ENCODE data around the gene CDKL1.
"Not testable (repeated sequence)": the region's sequence is repeated elsewhere in the genome, so short reads cannot be mapped to it uniquely, and the experiment has no call there.

CDKL1 gene

DNA sequence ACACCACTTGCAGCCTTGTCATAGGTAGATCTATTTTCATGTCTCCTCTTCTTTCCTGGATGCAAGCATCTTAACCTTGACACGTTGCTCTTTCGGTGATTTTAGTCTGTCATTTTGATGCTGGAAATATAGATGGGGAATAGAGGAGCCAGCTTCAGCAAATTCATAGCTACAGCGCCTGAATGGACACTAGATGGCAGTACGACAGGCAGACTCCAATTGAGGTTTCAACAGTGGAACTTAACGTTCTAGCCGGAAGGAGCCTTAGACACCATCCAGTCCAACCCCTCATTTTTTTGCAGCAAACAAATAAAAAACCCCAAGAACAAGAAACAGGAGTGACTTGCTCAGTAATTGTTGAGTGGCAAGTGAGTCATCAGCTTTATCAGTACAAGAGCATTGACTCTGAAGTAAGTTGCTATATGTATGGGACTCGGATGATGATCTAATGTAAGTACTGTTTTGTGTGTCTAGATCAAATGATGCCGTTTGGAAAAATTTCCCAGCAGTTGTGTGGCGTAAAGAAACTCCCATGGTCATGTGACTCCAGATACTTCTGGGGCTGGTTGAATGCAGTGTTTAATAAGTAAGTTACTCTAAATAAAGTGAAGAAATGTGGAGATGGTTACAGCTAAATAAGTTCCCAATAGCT, 75.5 kb downstream of the CDKL1 start:
- DNase-seq, result peak; percentile 58 to 66

DNA sequence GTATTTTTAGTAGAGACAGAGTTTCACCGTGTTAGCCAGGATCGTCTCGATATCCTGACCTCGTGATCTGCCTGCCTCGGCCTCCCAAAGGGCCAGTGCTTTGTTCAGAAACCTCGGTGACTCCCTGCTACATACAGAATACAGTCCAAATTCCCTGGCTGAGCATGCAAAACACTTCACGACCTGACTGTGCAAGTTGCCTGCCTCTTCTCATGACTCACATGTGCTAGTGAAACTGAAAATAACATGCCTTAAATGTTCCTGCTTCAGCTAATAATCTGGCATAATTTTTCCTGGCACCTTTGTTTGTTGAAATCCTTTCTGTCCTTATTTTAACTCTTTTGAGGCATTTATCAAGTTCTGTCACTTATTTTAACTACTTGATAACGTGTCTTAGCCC, 76.4 kb downstream of the CDKL1 start:
- no peak for DNase-seq

DNA sequence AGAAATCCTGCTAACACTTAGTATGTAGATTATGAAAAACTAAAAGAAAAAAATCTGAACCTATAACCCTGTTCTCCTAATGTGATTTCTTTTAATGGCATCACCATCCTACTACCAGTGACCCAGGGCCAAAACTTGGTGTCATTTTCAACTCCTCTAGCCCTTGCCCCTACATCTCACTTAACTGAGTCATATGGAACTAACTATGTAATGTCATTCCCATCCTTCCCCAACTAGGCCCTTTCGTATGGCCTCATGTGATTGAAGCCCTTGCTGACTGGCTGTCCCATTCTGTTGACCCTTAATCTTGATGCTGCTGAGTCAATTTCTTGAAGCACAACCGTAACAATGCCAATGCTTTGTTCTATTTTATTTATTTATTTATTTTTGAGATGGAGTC, 77.0 kb downstream of the CDKL1 start:
- no peak for DNase-seq

DNA sequence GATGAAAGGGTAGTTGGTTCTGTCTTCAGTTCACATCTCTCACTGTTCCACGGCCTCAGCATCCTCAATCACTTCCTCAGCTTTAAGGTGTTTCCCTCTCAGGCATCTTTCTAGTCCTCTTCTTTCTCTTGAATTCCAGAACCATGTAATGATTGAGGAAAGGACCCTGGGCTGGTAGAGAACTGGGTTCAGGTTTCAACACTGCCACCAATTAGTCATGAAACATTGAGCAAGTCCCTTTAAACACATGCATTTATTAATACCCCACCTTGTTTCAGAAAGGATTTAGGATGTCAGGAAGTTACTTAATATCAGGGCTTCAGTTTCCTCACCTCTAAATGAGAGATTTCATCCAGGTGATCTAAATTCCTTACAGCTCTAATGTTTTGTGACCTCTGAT, 77.4 kb downstream of the CDKL1 start:
- no peak for DNase-seq

DNA sequence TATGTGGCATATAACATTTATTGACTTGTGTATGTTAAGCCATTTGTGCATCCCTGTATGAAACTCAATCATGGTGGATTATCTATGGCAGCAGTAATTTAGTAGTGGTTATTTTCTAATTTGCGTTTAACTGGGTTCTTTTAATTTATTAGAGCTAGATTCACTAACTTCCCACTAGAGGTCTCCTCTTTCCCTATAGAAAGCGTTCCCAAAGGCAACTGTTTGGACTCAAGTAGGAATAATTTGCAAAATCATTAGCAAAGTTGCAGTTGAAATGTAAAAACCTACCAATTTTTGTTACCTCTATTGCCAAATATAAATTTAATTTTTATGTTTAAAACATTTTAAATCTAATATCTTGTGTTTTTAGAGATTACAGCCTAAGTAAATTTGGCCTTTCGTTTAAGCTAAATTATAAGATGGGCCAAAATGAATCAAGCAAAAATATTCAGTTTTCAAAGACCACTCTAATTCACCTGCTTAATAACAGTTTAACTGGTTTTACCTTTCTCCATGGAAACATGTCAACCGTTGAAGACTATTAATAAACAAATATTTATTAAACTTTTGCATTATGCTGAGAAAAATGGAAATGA, 78.6 kb downstream of the CDKL1 start:
- no peak for DNase-seq

DNA sequence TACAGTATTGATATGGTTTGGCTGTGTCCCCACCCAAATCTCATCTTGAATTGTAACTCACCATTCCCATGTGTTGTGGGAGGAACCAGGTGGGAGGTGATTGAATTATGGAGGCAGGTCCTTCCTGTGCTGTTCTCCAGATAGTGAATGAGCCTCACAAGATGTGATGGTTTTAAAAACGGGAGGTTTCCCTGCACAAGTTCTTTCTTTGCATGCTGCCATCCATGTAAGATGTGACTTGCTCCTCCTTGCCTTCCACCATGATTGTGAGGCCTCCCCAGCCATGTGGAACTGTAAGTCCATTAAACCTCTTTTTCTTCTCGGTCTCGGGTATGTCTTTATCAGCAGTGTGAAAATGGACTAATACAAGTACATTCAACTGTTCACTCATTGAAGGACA, 82.6 kb downstream of the CDKL1 start:
- DNase-seq, result not testable (repeated sequence)

DNA sequence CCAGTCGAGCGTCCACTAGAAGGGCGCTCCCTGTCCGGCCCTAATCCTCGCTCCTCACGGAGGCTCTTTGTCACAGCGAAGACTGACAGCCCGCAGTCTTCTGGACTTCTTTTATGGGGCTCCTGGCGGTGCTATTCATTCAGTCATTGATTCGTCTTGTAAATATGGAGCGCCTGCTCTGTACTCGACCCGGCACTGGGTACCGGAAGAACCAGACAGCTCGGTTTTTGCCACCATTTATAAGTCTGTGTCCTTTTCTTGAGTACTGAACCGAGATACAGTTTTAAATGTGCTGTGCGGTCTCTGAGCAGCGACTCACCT, 84.0 kb downstream of the CDKL1 start:
- DNase-seq, result no peak

DNA sequence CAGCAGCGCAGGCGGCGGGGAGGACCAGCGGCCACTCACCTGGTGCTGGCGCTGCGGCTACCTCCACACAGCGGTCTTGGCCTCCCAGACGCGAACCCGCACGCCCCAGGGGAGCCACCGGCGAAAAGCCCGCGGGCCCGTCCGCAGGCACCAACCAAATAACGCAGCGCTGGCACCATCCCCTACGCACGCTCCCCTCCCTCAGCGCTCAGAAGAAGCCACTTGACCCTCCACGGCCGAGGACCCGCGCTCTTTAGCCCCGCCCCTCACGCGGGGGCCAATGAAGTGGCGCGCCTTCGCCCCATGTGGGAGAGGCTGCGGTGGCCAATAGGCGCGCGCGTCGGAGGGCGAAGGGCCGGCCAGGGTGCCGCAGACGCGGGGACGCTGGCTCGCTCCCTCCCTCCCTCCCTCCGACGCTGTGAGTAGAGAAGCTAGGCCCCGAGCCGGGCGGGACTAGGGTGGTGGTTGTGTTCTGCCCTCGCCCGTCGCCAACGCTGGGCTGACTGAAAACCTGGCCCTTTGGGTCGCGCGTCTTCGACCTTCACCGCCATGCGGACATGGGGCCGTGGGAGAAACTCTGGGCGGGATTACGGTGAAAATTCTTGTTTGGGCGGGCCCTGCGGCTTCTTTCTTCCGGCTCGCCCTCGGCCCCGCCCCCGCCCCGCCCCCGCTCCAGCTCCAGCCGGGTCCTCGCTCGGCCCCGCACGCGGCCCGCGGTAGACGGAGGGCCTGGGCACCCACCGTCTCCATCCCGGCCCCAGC, 84.5 kb downstream of the CDKL1 start, which contains the start of the genes DMAC2L and L2HGDH:
DMAC2L (plus strand) TSS at position 353 of the 762 bp plus-strand sequence. CDS start 9,164 bp downstream, outside the sequence.
L2HGDH (minus strand) TSS at position 258 of the 762 bp plus-strand sequence; CDS start at position 179, 79 bp downstream.
- peak; percentile 94 to 95 for DNase-seq

DNA sequence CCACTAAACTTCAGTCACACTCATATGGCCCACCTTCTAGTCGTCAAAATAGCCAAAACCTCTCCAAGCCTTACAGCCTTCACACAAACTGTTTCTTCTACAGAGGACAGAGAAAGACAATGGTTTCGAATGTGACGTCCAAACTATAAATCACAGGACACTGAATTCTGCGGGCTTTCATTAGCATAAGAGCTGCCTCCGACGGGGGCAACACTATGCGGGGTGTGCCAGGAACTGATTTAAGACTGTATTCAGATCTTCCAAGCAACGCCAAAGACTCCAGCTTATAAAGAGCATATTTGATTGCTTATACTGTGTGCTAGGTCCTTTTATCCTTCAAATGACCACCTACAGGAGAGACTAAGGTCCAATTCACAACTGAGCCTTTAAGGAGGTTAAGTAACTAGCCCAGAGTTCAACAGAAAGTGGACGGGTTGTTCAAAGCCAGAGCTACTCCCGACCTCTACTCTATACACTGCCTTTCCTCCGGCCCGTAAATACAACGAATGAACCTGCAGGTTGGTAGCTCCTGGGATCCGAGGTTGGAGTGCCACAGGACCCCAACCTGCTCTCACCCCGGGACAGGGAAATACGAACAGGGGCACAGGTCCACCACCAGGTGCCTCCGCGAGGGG, 85.2 kb downstream of the CDKL1 start:
- no peak for DNase-seq

DNA sequence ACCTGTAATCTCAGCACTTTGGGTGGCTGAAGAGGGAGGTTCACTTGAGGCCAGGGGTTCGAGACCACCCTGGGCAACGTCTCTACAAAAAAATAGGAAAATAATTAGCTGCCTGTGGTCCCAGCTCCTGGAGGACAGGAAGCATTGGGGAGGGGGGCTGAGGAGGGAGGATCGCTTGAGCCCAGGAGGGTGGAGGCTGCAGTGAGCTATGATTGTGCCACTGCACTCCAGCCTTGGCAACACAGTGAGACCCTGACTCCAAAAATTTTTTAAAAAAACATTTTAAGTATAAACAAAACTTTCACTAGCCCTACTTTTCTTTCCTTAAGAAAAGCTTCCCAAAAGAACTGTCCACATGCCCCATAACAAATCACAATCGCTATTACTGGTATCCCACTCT, 86.2 kb downstream of the CDKL1 start:
- DNase-seq, result no peak

DNA sequence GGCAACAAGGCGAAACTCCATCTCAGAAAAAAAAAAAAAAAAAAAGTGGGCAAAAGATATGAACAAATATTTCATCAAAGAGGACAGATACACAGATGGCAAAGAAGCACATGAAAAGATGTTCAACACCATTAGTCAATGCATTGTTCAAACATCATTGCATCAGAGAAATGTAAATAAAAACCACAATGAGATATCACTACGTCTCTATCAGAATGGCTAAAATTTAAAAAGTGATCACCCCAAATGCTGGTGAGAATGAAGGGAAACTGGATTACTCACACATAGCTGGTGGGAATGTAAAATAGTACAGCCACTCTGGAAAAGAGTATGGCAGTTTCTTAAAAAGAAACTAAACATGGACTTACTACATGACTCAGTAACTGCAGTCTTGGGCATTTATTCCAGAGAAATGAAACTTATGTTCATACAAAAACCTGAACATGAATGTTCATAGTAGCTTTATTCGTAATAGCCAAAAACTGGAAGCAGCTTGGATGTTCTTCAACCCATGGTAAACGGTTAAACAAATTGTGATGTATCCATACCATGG, 88.2 kb downstream of the CDKL1 start:
- no peak for DNase-seq

DNA sequence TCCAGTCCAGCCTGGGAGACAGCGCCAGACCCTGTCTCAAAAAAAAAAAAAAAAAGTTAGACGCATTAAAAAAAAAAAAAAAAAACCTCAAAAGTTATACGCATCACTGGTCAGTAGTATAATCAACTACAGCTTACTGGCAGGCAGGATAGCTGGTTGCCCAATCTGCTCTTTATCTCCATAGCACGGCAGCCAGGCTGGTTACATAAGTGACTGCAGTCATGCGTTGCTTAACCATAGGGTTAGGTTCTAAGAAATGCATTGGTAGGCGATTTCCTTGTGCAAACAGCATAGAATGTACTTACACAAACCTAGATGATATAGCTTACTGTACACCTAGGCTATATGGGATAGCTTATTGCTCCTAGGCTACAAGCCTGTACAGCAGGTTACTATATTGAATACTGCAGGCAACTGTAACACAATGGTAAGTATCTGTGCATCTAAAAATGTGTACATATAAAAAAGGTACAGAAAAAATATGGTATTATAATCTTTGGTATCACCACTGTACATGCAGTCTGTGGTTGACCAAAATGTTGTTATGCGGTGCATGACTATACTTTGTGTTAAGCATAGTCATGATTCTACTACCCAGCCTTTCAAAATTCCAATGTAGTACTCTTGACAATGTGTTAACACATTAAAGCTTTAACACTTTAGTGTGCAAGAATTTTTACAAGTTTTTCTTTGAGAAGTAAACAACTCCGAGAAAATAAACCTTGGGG, 92.8 kb downstream of the CDKL1 start:
- DNase-seq, result no peak

DNA sequence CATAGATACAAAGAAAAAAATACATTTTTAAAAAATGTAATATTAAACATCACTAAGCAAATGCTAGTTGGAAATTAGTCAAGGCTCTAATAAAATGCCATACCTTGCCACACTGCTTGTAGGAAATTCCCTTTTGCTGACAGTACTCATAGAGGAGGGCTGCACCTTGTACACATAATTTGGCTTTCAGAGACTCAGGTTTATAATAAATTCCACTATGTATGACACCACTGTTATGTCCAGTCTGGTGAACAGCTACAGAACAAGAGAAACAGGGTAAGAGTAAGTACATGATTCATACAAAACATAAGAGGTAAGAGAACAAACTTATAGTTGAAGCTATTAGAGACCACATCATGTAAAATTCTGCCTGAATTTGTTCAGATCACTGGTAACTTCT, 94.8 kb downstream of the CDKL1 start:
- no peak for DNase-seq

DNA sequence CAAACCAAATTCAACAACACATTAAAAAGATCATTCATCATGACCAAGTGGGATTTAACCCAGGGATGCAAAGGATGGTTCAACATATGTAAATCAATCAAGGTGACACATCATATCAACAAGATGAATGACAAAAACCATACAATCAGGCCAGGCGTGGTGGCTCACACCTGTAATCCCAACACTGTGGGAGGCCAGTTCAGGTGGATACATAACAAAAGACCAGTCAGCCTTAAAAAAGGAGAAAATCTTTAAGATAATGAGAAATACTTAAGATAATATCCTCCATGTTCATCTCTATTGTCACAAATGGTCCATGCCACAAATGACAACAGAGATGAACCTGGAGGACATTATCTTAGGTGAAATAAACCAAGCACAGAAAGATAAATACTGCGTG, 97.1 kb downstream of the CDKL1 start:
- no peak for DNase-seq

DNA sequence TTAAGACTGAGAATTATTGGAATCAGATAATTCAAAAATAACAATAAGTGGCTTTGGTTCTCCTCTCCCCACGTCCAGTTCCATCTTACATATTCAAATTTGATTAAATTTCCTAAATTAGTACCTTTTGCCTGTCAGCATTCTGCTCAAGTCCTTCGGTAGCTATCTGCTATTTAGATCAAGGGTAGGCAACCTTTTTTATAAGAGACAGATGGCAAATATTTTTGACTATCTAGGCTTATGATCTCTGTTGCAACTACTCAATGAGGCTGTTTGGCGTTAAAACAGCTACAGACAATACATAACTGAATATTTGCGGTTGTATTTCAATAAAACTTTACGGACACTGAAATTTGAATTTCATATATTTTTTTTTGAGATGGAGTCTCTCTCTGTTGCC, 106.4 kb downstream of the CDKL1 start:
- DNase-seq, result no peak

DNA sequence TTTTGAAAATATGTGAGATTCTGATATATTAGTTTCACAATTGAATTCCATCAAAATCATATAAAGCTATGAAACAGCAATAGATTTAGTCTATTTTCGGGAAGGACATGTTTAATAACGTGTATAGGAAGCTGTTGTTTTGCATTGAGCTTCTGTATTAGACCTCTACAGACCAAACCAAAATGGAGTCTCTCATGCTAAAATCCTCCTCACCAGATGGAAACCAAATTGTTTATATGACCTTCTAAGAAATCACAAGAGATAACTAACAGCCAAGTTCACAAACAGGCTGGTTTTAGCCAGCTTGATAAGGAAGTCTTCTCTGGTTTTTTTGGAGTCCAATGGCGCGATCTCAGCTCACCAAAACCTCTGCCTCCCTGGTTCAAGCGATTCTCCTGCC, 108.5 kb downstream of the CDKL1 start:
- no peak for DNase-seq

DNA sequence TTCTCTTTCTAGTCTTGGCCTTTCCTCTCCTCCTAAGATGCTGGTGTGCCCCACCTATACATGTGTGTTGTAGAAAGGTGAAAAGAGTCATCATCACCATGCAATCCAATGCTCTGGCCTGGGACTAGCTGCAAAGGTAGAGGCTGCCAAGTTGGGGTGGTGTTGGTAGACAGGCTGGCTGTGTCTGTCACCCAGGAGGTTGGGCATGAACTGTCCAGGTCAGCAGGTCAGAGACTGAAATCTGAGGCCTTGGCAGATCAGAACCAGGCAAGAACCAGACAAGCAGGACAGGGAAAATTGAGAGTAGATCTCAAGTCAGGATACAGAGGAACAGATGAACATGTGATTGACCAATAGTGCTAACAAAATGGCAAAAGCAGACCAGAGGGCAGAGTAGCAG, 110.8 kb downstream of the CDKL1 start:
- DNase-seq, result no peak

Measured in activated T-cell treated with anti-CD3 and anti-CD28 coated beads, Interleukin-2, amount 50 U/mL, for 48 hours (primary cell).